DND-41 (cell line): ENCODE data around the gene GAB1.

Experiments
- EZH2 ChIP-seq: IDR thresholded peaks from 3 replicates; pipeline ENCODE4 v1.6.1; 2012; ENCODE audit warnings: borderline replicate concordance, low read depth, mild to moderate bottlenecking, moderate library complexity, low read length, inconsistent platforms; ENCODE audit not compliant: severe bottlenecking
- TF ChIP-seq, protein P1 (sequence below): IDR thresholded peaks from 2 replicates; pipeline ENCODE4 v1.5.1; 2012; ENCODE audit warnings: borderline replicate concordance, low read length, moderate library complexity, mild to moderate bottlenecking; ENCODE audit not compliant: poor library complexity, severe bottlenecking; ENCODE audit errors: extremely low read depth

DNA sequence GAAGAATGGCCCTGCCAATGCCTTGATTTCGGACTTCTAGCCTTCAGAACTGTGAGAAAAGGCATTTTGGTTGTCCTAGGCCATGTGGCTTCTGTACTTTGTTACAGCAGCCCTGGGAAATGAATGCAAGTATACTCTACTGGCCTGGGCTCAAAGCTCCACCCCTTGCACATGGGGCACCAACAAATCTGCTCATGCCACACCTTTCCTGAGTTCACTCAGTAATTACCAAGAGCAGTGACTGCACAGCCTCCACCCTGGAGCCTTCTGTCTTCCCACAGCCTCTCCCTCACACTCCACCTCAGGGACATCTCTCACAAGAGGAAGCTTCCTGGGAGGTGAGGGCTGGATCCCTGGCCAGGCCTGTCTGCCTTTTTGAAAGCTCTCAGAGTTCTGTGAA, 29.1 kb upstream of the GAB1 start:
- TF ChIP-seq, protein P1, sequence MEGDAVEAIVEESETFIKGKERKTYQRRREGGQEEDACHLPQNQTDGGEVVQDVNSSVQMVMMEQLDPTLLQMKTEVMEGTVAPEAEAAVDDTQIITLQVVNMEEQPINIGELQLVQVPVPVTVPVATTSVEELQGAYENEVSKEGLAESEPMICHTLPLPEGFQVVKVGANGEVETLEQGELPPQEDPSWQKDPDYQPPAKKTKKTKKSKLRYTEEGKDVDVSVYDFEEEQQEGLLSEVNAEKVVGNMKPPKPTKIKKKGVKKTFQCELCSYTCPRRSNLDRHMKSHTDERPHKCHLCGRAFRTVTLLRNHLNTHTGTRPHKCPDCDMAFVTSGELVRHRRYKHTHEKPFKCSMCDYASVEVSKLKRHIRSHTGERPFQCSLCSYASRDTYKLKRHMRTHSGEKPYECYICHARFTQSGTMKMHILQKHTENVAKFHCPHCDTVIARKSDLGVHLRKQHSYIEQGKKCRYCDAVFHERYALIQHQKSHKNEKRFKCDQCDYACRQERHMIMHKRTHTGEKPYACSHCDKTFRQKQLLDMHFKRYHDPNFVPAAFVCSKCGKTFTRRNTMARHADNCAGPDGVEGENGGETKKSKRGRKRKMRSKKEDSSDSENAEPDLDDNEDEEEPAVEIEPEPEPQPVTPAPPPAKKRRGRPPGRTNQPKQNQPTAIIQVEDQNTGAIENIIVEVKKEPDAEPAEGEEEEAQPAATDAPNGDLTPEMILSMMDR, result no peak
- TF ChIP-seq EZH2, result no peak
